Endothelial cell of umbilical vein (primary cell): ENCODE results near the gene HEBP1. TPM values are rescaled to one million over a fixed set of nuclear protein-coding genes. Genes with fewer than 3 reads are reported as not detected.

Source experiments
- BruUV-seq: library from RNA; stranded (reverse); fragments of 400-500 nt; replicated peaks from 2 replicates; lab custom pipeline; 2021; lab: Mats Ljungman, UMichigan
- CTCF ChIA-PET: fragments of 300-600, 350-600 bp; sonication (Branson Sonifier 250); formaldehyde crosslinking; loops from one replicate; lab custom pipeline; 2021; ENCODE audit warnings: antibody characterized with exemption, inconsistent platforms; lab: Charles Lee
- POLR2A ChIA-PET: fragments of 300-600, 350-600 bp; sonication (Branson Sonifier 250); formaldehyde crosslinking; loops from one replicate; lab custom pipeline; 2021; ENCODE audit warnings: antibody characterized with exemption, inconsistent platforms; lab: Charles Lee
- DNase-seq: peaks from one replicate; pipeline ENCODE4 v3.0.0-alpha.2; 2011; ENCODE audit warnings: low read depth, low spot score
- FAIRE-seq: peaks from 2 replicates; lab custom pipeline; 2011; peaks lifted over from hg19 to GRCh38; lab: Jason Lieb, UNC
- H2AFZ ChIP-seq: 2 replicates; pipeline ENCODE4 v1.6.0; 2012; ENCODE audit warnings: low read depth, low read length, control low read depth, inconsistent platforms
- H3K27ac ChIP-seq: 2 replicates; pipeline ENCODE4 v1.5.1; 2011; ENCODE audit warnings: low read depth, mild to moderate bottlenecking, control low read depth, low read length, moderate library complexity; ENCODE audit not compliant: insufficient read depth
- H3K27me3 ChIP-seq, 2 experiments: 2 replicates each; pipeline versions ENCODE4 v1.6.0 to v1.6.1; 2011; ENCODE audit warnings: low read length in 2 of 2, mixed read lengths in 1 of 2; ENCODE audit not compliant: control insufficient read depth in 2 of 2, insufficient read depth in 2 of 2
- H3K36me3 ChIP-seq, 2 experiments: 2 replicates in 1 of 2; 3 replicates in 1 of 2; pipeline ENCODE4 v1.5.1; 2011; ENCODE audit warnings: low read length in 2 of 2, mild to moderate bottlenecking in 1 of 2, moderate library complexity in 1 of 2; ENCODE audit not compliant: control insufficient read depth in 2 of 2, insufficient read depth in 2 of 2; ENCODE audit errors: extremely low read depth in 1 of 2
- H3K4me1 ChIP-seq: 3 replicates; pipeline ENCODE4 v1.5.1; 2011; ENCODE audit warnings: mild to moderate bottlenecking, low read length; ENCODE audit not compliant: control insufficient read depth, insufficient read depth; ENCODE audit errors: extremely low read depth
- H3K4me2 ChIP-seq: 2 replicates; pipeline ENCODE4 v1.6.1; 2011; ENCODE audit warnings: low read length, control low read depth, mixed read lengths; ENCODE audit not compliant: insufficient read depth
- H3K4me3 ChIP-seq, 3 experiments: fragments of 200-600 bp in 1 of 3; sonication (generic), shearing (Covaris generic) in 1 of 3; replicated peaks in 1 of 3; 2 replicates each; pipeline ENCODE4 v1.5.1; 2011 to 2016; ENCODE audit warnings: control low read depth in 3 of 3, low read length in 3 of 3, mild to moderate bottlenecking in 2 of 3, inconsistent platforms in 1 of 3, low read depth in 1 of 3, moderate library complexity in 1 of 3; ENCODE audit not compliant: insufficient read depth in 1 of 3
- H3K79me2 ChIP-seq: 2 replicates; pipeline ENCODE4 v1.6.0; 2012; ENCODE audit warnings: low read length, inconsistent platforms; ENCODE audit not compliant: control insufficient read depth, insufficient read depth
- H3K9ac ChIP-seq: replicated peaks from 2 replicates; pipeline ENCODE3; 2011; ENCODE audit warnings: low read length, control low read depth; ENCODE audit not compliant: insufficient read depth; ENCODE audit errors: extremely low read depth
- H3K9me1 ChIP-seq: replicated peaks from 3 replicates; pipeline ENCODE4 v1.6.0; 2011; ENCODE audit warnings: mild to moderate bottlenecking, low read length; ENCODE audit not compliant: control insufficient read depth, insufficient read depth; ENCODE audit errors: extremely low read depth
- H3K9me3 ChIP-seq: replicated peaks from 2 replicates; pipeline ENCODE4 v1.5.1; 2012; ENCODE audit warnings: low read length, inconsistent platforms; ENCODE audit not compliant: control insufficient read depth, insufficient read depth
- H4K20me1 ChIP-seq: replicated peaks from 2 replicates; pipeline ENCODE3; 2011; ENCODE audit warnings: mild to moderate bottlenecking, low read length; ENCODE audit not compliant: control insufficient read depth, insufficient read depth; ENCODE audit errors: extremely low read depth
- CTCF ChIP-seq, 2 donors: IDR thresholded peaks; 1 replicate in 1 of 2; 2 replicates in 1 of 2; pipeline ENCODE4 v1.5.1; 2011; ENCODE audit warnings: low read length in 2 of 2, mild to moderate bottlenecking in 2 of 2, moderate library complexity in 2 of 2, control low read depth in 1 of 2, inconsistent platforms in 1 of 2, low read depth in 1 of 2; ENCODE audit not compliant: insufficient read depth in 1 of 2; ENCODE audit errors: extremely low read depth in 1 of 2
- EZH2 ChIP-seq: IDR thresholded peaks from 2 replicates; pipeline ENCODE4 v1.6.1; 2012; ENCODE audit warnings: borderline replicate concordance, low read depth, mild to moderate bottlenecking, moderate library complexity, low read length, inconsistent platforms; ENCODE audit not compliant: severe bottlenecking
- FOS ChIP-seq: IDR thresholded peaks from 2 replicates; pipeline ENCODE4 v1.6.1; 2011; ENCODE audit warnings: mild to moderate bottlenecking, low read length, moderate library complexity, borderline replicate concordance; ENCODE audit not compliant: insufficient read depth
- GATA2 ChIP-seq: IDR thresholded peaks from 2 replicates; pipeline ENCODE4 v1.7.0; 2011; ENCODE audit warnings: low read depth, mild to moderate bottlenecking, moderate library complexity, mixed read lengths, low read length; ENCODE audit not compliant: insufficient read length, insufficient read depth
- JUN ChIP-seq: IDR thresholded peaks from 2 replicates; pipeline ENCODE4 v1.6.1; 2011; ENCODE audit warnings: borderline replicate concordance, low read depth; ENCODE audit not compliant: insufficient read length, insufficient read depth
- MAX ChIP-seq: IDR thresholded peaks from 2 replicates; pipeline ENCODE4 v1.6.1; 2011; ENCODE audit not compliant: insufficient read depth, insufficient read length
- MYC ChIP-seq: IDR thresholded peaks from one replicate; pipeline ENCODE4 v1.6.1; 2011; ENCODE audit warnings: mild to moderate bottlenecking, low read depth, low read length
- POLR2A ChIP-seq: IDR thresholded peaks from 2 replicates; pipeline ENCODE4 v1.6.1; 2012; ENCODE audit warnings: low read depth, mild to moderate bottlenecking, control low read depth, low read length
- POLR2AphosphoS5 ChIP-seq: IDR thresholded peaks from 2 replicates; pipeline ENCODE4 v1.6.1; 2012; ENCODE audit warnings: low read depth, mild to moderate bottlenecking, control low read depth, low read length, moderate library complexity; ENCODE audit not compliant: insufficient read depth
- dilution Hi-C: fragments of 300-500 bp; cut with MboI; formaldehyde crosslinking; loops from one replicate; pipeline ENCODE4 v1.15.0; 2019; ENCODE audit warnings: low sequenced_read_pairs; ENCODE audit not compliant: extremely low pct_ligation_motif_present
- intact Hi-C: fragments of 100-400 bp; cut with micrococcal nuclease; formaldehyde crosslinking; loops from one replicate; pipeline ENCODE4 v1.10.0; 2022
- polyA plus RNA-seq, 4 experiments: library from polyadenylated mRNA; depleted of rRNA in 3 of 4; stranded (reverse) in 3 of 4; unstranded in 1 of 4; fragments of >200 nt; gene quantifications; 2 replicates each; pipeline versions ENCODE4 v1.2.1 to v1.2.3, GENCODE V29; 2011 to 2012; ENCODE audit warnings: missing spikeins in 1 of 4
- total RNA-seq: library from RNA; stranded (reverse); gene quantifications from 2 replicates; pipeline ENCODE4 v1.2.3, GENCODE V29; 2021

Gene HEBP1
- total and polyA plus RNA-seq, 2 donors (not counting 3 experiments of a cell fraction or from before 2014, with no cell fraction given): 23.1 to 59.5 TPM

DNA sequence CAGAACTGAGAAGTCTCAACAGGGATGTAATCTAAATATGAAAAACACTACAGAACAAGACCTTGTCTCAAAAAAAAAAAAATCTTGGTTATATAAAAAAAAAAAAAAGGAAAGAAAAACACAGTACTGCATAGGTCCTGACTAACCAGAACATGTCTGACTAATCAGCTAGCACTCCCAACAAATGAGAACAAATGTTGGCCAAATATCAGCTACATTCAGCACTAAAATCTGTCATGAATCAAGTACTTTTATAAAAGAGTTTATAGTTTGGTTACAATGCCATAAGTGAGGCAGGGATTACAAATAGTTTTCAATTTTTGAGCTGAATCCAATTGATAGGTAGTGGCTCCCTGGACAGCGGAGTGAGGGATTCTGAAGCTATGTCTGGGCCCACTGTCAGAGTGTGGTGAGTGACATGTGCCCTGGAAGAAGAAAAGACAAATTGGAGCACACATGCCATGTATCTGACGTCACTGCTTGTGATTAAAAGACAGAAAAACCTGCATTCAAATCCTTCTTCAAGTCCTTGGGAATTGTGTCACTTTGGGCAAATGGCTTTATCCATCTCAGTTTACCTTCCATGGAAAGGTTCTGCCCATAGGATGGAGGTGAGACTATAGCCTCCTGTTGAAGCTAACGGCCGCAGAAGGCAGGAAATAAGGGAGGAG, 38.6 kb upstream of the HEBP1 start:
- Histone ChIP-seq H3K4me3 (no peak overlapping the region), H2AFZ (no peak overlapping the region), H3K27me3 (peaks cover 2% of the 10 kb centered on the region in 2 experiments), H4K20me1 (no peaks in the 10 kb centered on the region), H3K9ac (no peak overlapping the region), H3K9me1 (no peaks in the 10 kb centered on the region), H3K9me3 (no peaks in the 10 kb centered on the region), H3K4me2 (no peak overlapping the region), H3K36me3 (no peaks in the 10 kb centered on the region), H3K79me2 (no peaks in the 10 kb centered on the region), H3K27ac (no peak overlapping the region), H3K4me1 (peaks cover 3% of the 10 kb centered on the region)
- DNase-seq (no peak), FAIRE-seq (no peak)
- no peak for TF ChIP-seq POLR2AphosphoS5
- TF ChIP-seq GATA2: no peak
- TF ChIP-seq JUN: no peak
- TF ChIP-seq MAX: no peak
- no peak for TF ChIP-seq CTCF (IDR thresholded peaks at IDR 0.05; ENCODE audit: extremely low read depth in 1 of 2, insufficient read depth in 1 of 2, low read depth in 1 of 2, low read length in 2 of 2)
- TF ChIP-seq FOS: no peak
- no peak for TF ChIP-seq MYC
- TF ChIP-seq EZH2: no peak
- no peak for TF ChIP-seq POLR2A
- ChIA-PET POLR2A (no interaction called here), CTCF (interaction anchor here (0.6 kb wide), 1 partner anchor 27 kb away, joined by 3 read pairs; no protein-coding TSS in a partner anchor)
- intact Hi-C loops (no loop called here), dilution Hi-C loops (no loop called here)
- BruUV-seq: no TSS peak
